K562 (cell line): Measurements from ENCODE around the gene TACR2. TPM values are rescaled to one million over a fixed set of nuclear protein-coding genes. Genes with fewer than 3 reads are reported as not detected.

ENCODE experiments used
- MYNN ChIP-seq, 2 experiments: sonication (generic); formaldehyde crosslinking in 1 of 2; IDR thresholded peaks; 2 replicates each; pipeline versions ENCODE4 v1.5.0 to v1.6.1; 2016 to 2020; ENCODE audit warnings: antibody characterized with exemption in 1 of 2, missing genetic modification reagents in 1 of 2
- TCF7L2 ChIP-seq: fragments of 150-350 bp; IDR thresholded peaks from 2 replicates; pipeline ENCODE4 v1.6.1; 2016; ENCODE audit warnings: low read depth, mild to moderate bottlenecking, low read length, moderate library complexity
- polyA plus RNA-seq, 8 experiments: library from polyadenylated mRNA; depleted of rRNA in 4 of 8; stranded (reverse) in 5 of 8; unstranded in 3 of 8; fragments of >200 nt; fragmentation: Nextera tagmentation in 2 of 8; fragmentation: Illumina TruSeq in 1 of 8; extraction: Ambion mirVana in 2 of 8; extraction: Trizol in 1 of 8; gene quantifications; 2 replicates each; pipeline versions ENCODE4 v1.2.1 to v1.2.3, GENCODE V29; 2011 to 2014; ENCODE audit warnings: inconsistent platforms in 1 of 8, missing spikeins in 1 of 8
- total RNA-seq, 7 experiments: library from RNA; depleted of rRNA in 6 of 7; stranded (reverse); fragments of >200 nt in 6 of 7; fragmentation: Illumina TruSeq in 2 of 7; extraction: Trizol in 2 of 7; gene quantifications; 2 replicates each; pipeline versions ENCODE4 v1.2.1 to v1.2.3, GENCODE V29; 2011 to 2021; ENCODE audit warnings: low replicate concordance in 1 of 7
- TF ChIP-seq, protein P1 (sequence below): fragments of 200-600 bp; sonication (generic); IDR thresholded peaks from one replicate; pipeline ENCODE4 v1.6.1; 2012; ENCODE audit warnings: mild to moderate bottlenecking, low read depth, low read length, inconsistent platforms

TACR2 gene
- total and polyA plus RNA-seq, 9 of the 15 experiments (the other 6 are each of a cell fraction or from before 2014, with no cell fraction given), result not detected

DNA sequence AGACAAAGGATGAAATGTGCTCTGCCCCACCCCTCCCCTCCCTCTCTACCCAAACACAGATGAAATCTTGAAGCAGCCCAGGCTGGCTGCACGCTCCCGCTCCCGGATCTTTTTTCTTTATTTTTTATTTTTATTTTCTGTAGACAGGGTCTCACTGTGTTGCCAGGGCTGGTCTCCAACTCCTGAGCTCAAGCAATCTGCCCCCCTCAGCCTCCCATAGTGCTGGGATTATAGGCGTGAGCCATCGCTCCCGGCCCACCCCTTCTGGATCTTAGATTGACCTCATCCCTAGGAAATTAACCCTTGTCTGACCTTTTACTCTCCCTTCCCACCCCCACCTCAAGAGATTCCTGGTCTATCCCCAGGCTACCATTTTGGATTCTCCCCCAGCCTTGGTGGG lies 14.3 kb downstream of the TACR2 start (continued):
- TF ChIP-seq, protein P1, sequence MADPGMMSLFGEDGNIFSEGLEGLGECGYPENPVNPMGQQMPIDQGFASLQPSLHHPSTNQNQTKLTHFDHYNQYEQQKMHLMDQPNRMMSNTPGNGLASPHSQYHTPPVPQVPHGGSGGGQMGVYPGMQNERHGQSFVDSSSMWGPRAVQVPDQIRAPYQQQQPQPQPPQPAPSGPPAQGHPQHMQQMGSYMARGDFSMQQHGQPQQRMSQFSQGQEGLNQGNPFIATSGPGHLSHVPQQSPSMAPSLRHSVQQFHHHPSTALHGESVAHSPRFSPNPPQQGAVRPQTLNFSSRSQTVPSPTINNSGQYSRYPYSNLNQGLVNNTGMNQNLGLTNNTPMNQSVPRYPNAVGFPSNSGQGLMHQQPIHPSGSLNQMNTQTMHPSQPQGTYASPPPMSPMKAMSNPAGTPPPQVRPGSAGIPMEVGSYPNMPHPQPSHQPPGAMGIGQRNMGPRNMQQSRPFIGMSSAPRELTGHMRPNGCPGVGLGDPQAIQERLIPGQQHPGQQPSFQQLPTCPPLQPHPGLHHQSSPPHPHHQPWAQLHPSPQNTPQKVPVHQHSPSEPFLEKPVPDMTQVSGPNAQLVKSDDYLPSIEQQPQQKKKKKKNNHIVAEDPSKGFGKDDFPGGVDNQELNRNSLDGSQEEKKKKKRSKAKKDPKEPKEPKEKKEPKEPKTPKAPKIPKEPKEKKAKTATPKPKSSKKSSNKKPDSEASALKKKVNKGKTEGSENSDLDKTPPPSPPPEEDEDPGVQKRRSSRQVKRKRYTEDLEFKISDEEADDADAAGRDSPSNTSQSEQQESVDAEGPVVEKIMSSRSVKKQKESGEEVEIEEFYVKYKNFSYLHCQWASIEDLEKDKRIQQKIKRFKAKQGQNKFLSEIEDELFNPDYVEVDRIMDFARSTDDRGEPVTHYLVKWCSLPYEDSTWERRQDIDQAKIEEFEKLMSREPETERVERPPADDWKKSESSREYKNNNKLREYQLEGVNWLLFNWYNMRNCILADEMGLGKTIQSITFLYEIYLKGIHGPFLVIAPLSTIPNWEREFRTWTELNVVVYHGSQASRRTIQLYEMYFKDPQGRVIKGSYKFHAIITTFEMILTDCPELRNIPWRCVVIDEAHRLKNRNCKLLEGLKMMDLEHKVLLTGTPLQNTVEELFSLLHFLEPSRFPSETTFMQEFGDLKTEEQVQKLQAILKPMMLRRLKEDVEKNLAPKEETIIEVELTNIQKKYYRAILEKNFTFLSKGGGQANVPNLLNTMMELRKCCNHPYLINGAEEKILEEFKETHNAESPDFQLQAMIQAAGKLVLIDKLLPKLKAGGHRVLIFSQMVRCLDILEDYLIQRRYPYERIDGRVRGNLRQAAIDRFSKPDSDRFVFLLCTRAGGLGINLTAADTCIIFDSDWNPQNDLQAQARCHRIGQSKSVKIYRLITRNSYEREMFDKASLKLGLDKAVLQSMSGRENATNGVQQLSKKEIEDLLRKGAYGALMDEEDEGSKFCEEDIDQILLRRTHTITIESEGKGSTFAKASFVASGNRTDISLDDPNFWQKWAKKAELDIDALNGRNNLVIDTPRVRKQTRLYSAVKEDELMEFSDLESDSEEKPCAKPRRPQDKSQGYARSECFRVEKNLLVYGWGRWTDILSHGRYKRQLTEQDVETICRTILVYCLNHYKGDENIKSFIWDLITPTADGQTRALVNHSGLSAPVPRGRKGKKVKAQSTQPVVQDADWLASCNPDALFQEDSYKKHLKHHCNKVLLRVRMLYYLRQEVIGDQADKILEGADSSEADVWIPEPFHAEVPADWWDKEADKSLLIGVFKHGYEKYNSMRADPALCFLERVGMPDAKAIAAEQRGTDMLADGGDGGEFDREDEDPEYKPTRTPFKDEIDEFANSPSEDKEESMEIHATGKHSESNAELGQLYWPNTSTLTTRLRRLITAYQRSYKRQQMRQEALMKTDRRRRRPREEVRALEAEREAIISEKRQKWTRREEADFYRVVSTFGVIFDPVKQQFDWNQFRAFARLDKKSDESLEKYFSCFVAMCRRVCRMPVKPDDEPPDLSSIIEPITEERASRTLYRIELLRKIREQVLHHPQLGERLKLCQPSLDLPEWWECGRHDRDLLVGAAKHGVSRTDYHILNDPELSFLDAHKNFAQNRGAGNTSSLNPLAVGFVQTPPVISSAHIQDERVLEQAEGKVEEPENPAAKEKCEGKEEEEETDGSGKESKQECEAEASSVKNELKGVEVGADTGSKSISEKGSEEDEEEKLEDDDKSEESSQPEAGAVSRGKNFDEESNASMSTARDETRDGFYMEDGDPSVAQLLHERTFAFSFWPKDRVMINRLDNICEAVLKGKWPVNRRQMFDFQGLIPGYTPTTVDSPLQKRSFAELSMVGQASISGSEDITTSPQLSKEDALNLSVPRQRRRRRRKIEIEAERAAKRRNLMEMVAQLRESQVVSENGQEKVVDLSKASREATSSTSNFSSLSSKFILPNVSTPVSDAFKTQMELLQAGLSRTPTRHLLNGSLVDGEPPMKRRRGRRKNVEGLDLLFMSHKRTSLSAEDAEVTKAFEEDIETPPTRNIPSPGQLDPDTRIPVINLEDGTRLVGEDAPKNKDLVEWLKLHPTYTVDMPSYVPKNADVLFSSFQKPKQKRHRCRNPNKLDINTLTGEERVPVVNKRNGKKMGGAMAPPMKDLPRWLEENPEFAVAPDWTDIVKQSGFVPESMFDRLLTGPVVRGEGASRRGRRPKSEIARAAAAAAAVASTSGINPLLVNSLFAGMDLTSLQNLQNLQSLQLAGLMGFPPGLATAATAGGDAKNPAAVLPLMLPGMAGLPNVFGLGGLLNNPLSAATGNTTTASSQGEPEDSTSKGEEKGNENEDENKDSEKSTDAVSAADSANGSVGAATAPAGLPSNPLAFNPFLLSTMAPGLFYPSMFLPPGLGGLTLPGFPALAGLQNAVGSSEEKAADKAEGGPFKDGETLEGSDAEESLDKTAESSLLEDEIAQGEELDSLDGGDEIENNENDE, result no peak
- no peak for TF ChIP-seq MYNN (IDR thresholded peaks at IDR 0.05)
- TF ChIP-seq MYNN (CRISPR knock-in tag; IDR thresholded peaks at IDR 0.05), result no peak
- TF ChIP-seq TCF7L2, result no peak
- TF ChIP-seq, all 486 proteins: peak for 0
